ENCODE results near the gene PLEKHF1.

PLEKHF1 gene

DNA sequence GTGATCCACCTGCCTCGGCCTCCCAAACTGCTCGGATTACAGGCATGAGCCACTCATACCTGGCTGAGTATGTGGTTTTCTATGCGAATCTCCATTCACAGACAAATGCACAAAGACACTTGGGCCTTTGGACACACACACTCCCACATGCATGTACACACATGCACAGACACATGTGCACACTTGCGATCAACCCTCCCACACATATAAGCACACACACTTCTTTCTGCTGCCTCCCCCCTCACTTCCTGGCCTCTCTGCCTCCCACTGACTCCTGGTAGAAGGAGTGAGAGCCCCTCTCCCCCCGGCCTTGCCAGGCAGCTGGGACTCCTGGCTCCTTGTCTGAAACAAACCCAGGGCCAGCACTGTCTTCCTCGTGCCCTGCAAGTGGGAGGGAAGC, 29.3 kb upstream of the PLEKHF1 start:
- DNase-seq, result no peak

GRCh38 chr19:29636553-29637360, 28.5 kb upstream of the PLEKHF1 start:
- DNase-seq, result no peak

DNA sequence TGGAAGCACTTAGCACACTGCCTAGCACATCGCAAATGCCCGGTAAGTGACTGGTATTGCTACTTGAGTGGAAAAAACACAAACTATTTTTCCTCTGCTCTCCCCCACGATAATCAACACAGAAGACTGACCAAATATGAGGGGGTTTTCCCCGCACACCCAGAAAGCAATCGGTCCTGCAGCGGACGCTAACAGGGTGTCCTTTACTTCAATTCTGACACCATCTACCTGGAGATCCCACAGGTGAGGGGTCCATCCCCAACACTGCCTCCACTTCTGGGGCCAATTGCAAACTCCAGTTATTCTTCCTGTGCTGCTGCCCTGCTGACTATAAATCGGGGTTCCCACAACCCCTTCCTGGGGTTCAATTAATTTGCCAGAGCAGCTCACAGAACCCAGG, 26.2 kb upstream of the PLEKHF1 start:
- no peak for DNase-seq

- DNase-seq, result no peak
These were observed 25.0 kb upstream of the PLEKHF1 start for GRCh38 chr19:29640231-29640630.

DNA sequence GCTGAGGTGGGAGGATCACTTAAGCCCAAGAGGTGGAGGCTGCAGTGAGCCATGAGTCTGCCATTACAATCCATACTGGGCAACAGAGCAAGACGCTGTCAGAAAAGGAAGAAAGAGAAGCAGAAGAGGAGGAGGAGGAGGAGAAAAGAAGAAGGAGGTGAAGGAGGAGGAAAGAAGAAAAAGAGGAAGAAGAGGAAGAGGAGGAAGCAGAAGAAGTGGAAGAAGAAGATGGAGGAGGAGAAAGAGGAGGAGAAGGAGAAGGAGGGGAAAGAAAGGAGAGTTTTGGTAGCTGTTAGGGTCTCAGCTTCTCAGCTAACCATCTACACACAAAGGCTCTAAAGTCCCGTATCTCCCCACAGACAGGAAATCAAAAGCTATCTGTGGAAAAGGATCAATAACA, 23.7 kb upstream of the PLEKHF1 start:
- DNase-seq, result no peak

DNA sequence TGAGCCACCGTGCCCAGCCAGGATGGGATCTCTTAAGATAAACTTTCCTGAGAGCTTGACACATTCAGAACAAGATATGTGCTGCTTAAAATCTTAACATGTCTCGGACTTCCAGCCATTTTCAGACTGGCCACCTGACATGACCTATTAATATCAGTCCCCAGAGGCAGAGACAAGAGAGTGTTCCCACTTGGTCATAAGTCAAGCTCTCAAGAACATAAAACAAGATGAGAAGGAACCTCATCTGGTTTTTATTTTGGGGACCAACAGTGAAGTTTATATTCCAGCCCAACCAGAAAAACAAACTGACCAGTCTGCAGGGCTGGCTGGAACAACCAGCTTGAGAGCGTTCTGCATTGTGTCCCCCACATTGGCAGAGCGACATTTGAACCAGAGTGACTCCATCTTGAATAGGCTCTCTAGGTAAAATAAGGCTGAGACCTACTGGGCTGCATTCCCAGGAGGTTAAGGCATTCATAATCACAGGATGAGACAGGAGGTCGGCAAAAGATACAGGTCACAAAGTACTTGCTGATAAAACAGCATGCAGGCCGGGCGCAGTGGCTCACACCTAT, 21.8 kb upstream of the PLEKHF1 start:
- no peak for DNase-seq

DNA sequence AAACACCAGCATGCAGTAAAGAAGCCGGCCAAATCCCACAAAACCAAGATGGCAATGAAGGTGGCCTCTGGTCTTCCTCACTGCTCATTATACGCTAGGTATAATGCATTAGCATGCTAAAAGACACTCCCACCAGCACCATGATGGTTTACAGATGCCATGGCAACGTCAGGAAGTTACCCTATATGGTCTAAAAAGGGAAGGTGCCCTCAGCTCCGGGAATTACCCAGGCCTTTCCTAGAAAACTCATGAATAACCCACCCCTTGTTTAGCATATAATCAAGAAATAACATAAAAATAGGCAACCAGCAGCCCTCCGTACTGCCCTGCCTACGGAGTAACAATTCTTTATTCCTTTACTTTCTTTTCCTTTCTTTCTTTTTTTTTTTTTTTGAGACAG, 21.1 kb upstream of the PLEKHF1 start:
- no peak for DNase-seq

GRCh38 chr19:29645491-29645867, 19.8 kb upstream of the PLEKHF1 start:
- no peak for DNase-seq

DNA sequence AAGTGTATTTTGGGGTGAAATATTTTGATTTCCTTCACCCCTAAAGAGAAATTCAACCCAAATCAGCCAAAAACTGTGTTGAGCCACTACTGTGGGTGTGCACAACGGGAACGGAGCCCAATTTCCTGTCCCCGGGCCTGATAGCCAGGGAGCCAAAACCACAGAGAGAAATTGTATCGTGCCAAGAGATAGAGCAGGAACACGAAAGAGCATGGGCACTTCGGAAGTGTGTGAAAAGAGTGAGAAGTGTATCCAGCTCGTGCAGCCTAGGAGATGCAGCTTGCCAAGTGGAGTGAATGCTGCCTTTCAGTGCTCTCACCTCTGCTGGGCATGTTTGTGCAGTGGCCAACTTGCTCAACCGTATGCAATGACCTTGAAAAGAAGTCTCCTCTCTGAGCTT, 19.4 kb upstream of the PLEKHF1 start:
- no peak for DNase-seq

- no peak for DNase-seq
These were observed 14.4 kb upstream of the PLEKHF1 start for GRCh38 chr19:29650772-29651387.

GRCh38 chr19:29651622-29652394, 13.5 kb upstream of the PLEKHF1 start:
- DNase-seq, result no peak

GRCh38 chr19:29653398-29653797, 11.9 kb upstream of the PLEKHF1 start:
- DNase-seq, result no peak

- no peak for DNase-seq
These were observed 9.5 kb upstream of the PLEKHF1 start for GRCh38 chr19:29655648-29656335.

GRCh38 chr19:29658221-29658991, 6.9 kb upstream of the PLEKHF1 start:
- no peak for DNase-seq

- DNase-seq, result no peak
These were observed 4.4 kb upstream of the PLEKHF1 start for GRCh38 chr19:29660835-29661234.

DNA sequence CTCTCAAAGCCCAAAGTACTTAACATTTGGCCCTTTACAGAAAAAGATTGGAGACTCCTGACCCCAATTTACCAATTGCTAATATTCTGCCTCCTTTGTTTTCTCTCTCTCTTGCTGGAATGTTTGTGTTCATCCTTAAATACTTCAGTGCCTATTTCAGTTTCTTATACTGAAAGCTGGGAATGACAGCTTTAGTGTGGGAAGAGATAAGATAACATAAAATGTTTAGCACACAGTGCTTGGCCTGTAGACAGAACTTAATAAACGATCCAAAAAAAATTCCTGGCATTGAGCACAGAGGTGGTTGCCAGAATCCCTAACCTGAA, 3.0 kb upstream of the PLEKHF1 start:
- DNase-seq, result no peak

DNA sequence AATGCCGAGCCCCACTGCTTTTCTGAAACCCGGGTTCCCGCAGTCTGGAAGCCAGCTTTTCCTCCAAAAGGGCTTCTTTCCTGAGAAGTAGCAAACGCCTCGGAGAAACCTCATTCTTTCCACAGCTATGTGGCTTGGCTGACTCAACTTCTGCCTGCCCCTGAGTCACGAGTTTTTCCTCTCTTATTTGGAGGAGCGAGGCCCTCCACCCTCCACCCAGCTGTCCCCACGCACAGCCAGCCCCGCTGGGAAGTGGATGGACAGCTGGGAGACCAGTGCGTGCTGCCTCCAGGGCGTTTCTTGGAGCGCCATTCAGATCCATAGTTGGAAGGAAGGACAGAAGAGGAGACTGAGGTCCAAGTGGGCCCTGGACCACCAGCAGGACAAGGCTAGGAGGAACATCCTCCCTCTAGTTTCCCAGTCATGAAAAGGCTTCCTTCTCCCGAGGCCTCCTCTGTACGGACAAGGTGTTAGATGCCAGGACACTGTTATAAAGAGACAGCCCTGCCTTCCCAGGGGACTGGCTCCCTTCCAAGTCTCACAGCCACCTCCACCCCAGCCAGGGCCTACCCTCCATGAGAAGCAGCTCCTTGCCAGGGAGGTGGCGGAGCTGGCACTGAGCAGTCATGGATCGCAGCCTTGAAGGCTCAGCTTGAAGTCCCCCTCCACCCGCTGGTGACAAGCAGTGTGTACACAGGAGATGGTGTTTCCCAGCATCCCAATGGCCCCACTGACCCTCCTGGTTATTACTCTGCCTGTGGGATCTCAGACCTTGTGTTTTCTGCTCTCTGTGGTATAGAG, 2.5 kb upstream of the PLEKHF1 start:
- peak; percentile 61 for DNase-seq

- no peak for DNase-seq
These were observed 1.2 kb upstream of the PLEKHF1 start for GRCh38 chr19:29663861-29664752.

DNA sequence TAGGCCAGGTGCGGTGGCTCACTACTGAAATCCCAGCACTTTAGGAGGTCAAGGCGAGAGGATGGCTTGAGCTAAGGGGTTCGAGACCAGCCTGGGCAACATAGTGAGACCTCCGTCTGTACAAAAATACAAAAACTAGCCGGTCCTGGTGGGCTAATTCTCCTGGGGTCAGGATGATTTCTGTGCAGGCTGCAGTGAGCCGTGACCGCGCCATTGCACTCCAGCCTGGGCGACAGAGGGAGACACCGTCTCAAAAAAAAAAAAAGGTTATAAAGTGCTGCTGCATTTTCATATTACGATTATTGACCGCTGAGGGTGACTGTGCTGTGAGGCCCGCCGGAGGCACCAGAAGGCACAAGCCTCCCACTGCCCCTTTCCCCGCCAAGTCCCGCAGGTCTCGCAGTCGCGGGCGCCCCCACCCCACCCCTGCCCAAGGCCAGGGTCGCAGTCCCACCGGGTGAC, 477 bp upstream of the PLEKHF1 start:
- DNase-seq, result no peak
